Calu3 (cell line): ENCODE measurements around the gene DMRTC2. TPM values are rescaled to one million over a fixed set of nuclear protein-coding genes. Genes with fewer than 3 reads are reported as not detected.

Experiments
- BruUV-seq: library from RNA; stranded (reverse); fragments of 400-500 nt; replicated peaks from 2 replicates; lab custom pipeline; 2021; lab: Mats Ljungman, UMichigan
- CTCF ChIA-PET: fragments of 300-600 bp; sonication (Branson Sonifier 250); formaldehyde crosslinking; loops from one replicate; lab custom pipeline; 2022; ENCODE audit warnings: antibody characterized with exemption; lab: Charles Lee
- DNase-seq: peaks from one replicate; pipeline ENCODE4 v3.0.0; 2022
- H3K27ac Mint-ChIP-seq: one replicate; pipeline ENCODE4 v1.8.0; 2022; ENCODE audit warnings: mixed read lengths; ENCODE audit not compliant: unreplicated experiment
- H3K27me3 Mint-ChIP-seq: one replicate; pipeline ENCODE4 v1.8.0; 2022; ENCODE audit warnings: mixed read lengths; ENCODE audit not compliant: unreplicated experiment
- H3K36me3 Mint-ChIP-seq: one replicate; pipeline ENCODE4 v1.8.0; 2022; ENCODE audit warnings: mild to moderate bottlenecking, moderate library complexity, mixed read lengths; ENCODE audit not compliant: insufficient read depth, unreplicated experiment
- H3K4me1 Mint-ChIP-seq: one replicate; pipeline ENCODE4 v1.8.0; 2022; ENCODE audit warnings: mild to moderate bottlenecking, low read depth, mixed read lengths; ENCODE audit not compliant: unreplicated experiment
- H3K4me3 Mint-ChIP-seq: one replicate; pipeline ENCODE4 v1.8.0; 2022; ENCODE audit warnings: mild to moderate bottlenecking, low read depth, moderate library complexity, mixed read lengths; ENCODE audit not compliant: unreplicated experiment
- H3K9me3 Mint-ChIP-seq: one replicate; pipeline ENCODE4 v1.8.0; 2022; ENCODE audit warnings: low read depth, mixed read lengths; ENCODE audit not compliant: unreplicated experiment
- intact Hi-C: fragments of 100-400 bp; cut with micrococcal nuclease; formaldehyde crosslinking; loops from one replicate; pipeline ENCODE4 v1.10.0; 2022; ENCODE audit not compliant: unreplicated experiment
- total RNA-seq: library from RNA; stranded (reverse); gene quantifications from 2 replicates; pipeline ENCODE4 v1.2.3, GENCODE V29; 2022
- TF ChIP-seq, protein P1 (sequence below): fragments of 200-600 bp; IDR thresholded peaks from one replicate; pipeline ENCODE4 v1.8.0; 2022; ENCODE audit warnings: antibody characterized with exemption; ENCODE audit not compliant: unreplicated experiment

Gene DMRTC2
- total RNA-seq, 1 experiment from 2014 or later: not detected

GRCh38 chr19:41821003-41821735 is 23.7 kb upstream of the DMRTC2 start:
- Mint-ChIP-seq H3K27me3 (peaks cover 70% of the 10 kb centered on the region), H3K27ac (no peak overlapping the region), H3K36me3 (no peaks in the 10 kb centered on the region), H3K4me3 (no peak overlapping the region), H3K9me3 (no peaks in the 10 kb centered on the region), H3K4me1 (no peaks in the 10 kb centered on the region)
- peak; percentile 82 for DNase-seq
- intact Hi-C loops: loop anchor here (1.0 kb wide), 1 partner anchor 29 kb away; no protein-coding TSS in a partner anchor
- BruUV-seq: no TSS peak
- TF ChIP-seq, protein P1, sequence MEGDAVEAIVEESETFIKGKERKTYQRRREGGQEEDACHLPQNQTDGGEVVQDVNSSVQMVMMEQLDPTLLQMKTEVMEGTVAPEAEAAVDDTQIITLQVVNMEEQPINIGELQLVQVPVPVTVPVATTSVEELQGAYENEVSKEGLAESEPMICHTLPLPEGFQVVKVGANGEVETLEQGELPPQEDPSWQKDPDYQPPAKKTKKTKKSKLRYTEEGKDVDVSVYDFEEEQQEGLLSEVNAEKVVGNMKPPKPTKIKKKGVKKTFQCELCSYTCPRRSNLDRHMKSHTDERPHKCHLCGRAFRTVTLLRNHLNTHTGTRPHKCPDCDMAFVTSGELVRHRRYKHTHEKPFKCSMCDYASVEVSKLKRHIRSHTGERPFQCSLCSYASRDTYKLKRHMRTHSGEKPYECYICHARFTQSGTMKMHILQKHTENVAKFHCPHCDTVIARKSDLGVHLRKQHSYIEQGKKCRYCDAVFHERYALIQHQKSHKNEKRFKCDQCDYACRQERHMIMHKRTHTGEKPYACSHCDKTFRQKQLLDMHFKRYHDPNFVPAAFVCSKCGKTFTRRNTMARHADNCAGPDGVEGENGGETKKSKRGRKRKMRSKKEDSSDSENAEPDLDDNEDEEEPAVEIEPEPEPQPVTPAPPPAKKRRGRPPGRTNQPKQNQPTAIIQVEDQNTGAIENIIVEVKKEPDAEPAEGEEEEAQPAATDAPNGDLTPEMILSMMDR: peak; percentile 79
- CTCF ChIA-PET: interaction anchor here (0.7 to 2.1 kb wide), 10 partner anchors 10 to 372 kb away, joined by 3 to 36 read pairs (median 6); partner anchors contain the start of gene RPS19

DNA sequence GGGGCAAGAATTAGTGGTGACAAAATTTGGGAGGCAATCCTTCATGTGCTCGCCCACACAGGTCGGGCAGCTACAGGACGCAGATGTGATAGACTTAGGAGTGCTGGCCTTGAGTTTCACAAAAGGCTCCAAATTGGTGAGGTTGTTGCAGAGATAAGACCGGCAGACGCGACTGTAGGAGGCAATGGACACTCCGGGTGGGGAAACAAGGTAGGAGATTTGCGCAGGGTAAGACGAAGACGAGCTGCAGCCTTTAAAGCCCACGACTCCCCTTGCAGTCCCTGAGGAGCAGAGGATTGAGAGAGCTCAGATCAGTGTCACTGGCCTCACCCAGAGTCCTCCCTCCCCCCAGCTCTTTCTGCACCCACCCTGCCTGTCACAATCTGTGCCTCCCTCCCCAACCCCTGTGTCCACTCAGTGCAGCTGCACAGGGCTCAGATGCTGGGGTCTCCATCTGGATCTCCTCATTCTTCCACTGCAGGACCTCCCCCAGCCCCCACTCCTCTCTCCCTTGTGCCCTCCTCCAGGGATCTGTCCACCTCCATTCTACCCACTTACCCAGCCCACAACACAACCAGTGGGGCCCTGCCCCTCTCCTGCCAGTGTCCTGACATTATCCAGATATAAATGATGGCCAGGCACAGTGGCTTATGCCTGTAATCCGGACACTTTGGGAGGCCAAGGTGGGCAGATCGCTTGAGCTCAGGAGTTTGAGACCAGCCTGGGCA is 6.7 kb upstream of the DMRTC2 start:
- TF ChIP-seq, protein P1: no peak
- BruUV-seq: no TSS peak
- H3K27me3 Mint-ChIP-seq: peaks cover 76% of the 10 kb centered on the region
- intact Hi-C loops: no loop called here
- H3K4me1 Mint-ChIP-seq: peaks cover under 1% of the 10 kb centered on the region
- no peak overlapping the region for H3K27ac Mint-ChIP-seq
- DNase-seq: no peak
- no peaks in the 10 kb centered on the region for H3K36me3 Mint-ChIP-seq
- no peaks in the 10 kb centered on the region for H3K9me3 Mint-ChIP-seq
- H3K4me3 Mint-ChIP-seq: no peak overlapping the region
- CTCF ChIA-PET: interaction anchor here (0.9 kb wide), 1 partner anchor 14 kb away, joined by 3 read pairs; no protein-coding TSS in a partner anchor

GRCh38 chr19:41839211-41839610 is 5.6 kb upstream of the DMRTC2 start:
- Mint-ChIP-seq H3K36me3 (no peaks in the 10 kb centered on the region), H3K27me3 (peaks cover 83% of the 10 kb centered on the region), H3K4me3 (no peak overlapping the region), H3K27ac (no peak overlapping the region), H3K9me3 (peaks cover 2% of the 10 kb centered on the region), H3K4me1 (peaks cover 6% of the 10 kb centered on the region)
- TF ChIP-seq, protein P1: no peak
- no TSS peak for BruUV-seq
- CTCF ChIA-PET: interaction anchor here (0.7 kb wide), 1 partner anchor 467 kb away, joined by 3 read pairs; no protein-coding TSS in a partner anchor
- intact Hi-C loops: no loop called here
- DNase-seq: no peak

DNA sequence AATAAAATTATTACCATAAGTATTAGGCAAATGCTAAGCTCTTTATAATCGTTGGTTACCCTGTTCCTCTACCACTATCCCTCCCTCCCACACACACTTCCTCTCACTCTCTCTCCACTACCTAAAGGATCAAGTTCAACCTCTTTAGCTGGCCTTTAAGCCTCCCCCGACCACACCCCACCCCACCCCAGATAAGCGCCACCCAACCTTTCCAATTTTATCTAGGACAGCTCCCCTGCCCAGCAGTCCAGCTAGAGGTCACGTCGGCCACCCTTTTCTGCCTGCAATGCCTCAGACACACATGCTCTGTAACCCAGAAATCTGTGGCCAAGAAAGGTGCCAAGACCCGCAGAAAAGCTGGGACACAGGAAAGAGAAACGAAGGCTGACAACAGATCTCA is 1.5 kb upstream of the DMRTC2 start:
- intact Hi-C loops: no loop called here
- CTCF ChIA-PET: interaction anchor here (0.6 to 0.7 kb wide), 2 partner anchors 558 to 1581 kb away, joined by 6 to 13 read pairs; no protein-coding TSS in a partner anchor
- no TSS peak for BruUV-seq
- Mint-ChIP-seq H3K27ac (no peak overlapping the region), H3K36me3 (no peaks in the 10 kb centered on the region), H3K27me3 (peaks cover 73% of the 10 kb centered on the region), H3K4me3 (no peak overlapping the region), H3K9me3 (peaks cover 4% of the 10 kb centered on the region), H3K4me1 (peaks cover 6% of the 10 kb centered on the region)
- DNase-seq: no peak
- TF ChIP-seq, protein P1: no peak
